NCI-H2196 (cell line): Measurements from ENCODE around the gene DGUOK.
"Not testable (repeated sequence)": the region's sequence is repeated elsewhere in the genome, so short reads cannot be mapped to it uniquely, and the experiment has no call there.

Source experiments
- DNase-seq: peaks from one replicate; lab custom pipeline; 2025; ENCODE audit not compliant: unreplicated experiment; lab: John Stamatoyannopoulos, UW

Gene DGUOK

GRCh38 chr2:73919596-73920228, 7.0 kb upstream of the DGUOK start:
- DNase-seq: no peak

- DNase-seq: no peak
Observed at GRCh38 chr2:73920577-73921545, 5.8 kb upstream of the DGUOK start.

- DNase-seq: no peak
Observed at GRCh38 chr2:73921581-73921980, 5.1 kb upstream of the DGUOK start.

GRCh38 chr2:73922681-73923080, 4.0 kb upstream of the DGUOK start:
- DNase-seq: no peak

GRCh38 chr2:73925033-73925704, 1.5 kb upstream of the DGUOK start:
- DNase-seq: no peak

- DNase-seq: no peak
Observed at GRCh38 chr2:73925853-73926492, 707 bp upstream of the DGUOK start.

GRCh38 chr2:73927344-73927743, 664 bp downstream of the DGUOK start:
- DNase-seq: no peak

- no peak for DNase-seq
Observed at GRCh38 chr2:73928963-73929347, 2.3 kb downstream of the DGUOK start.

GRCh38 chr2:73930386-73930785, 3.7 kb downstream of the DGUOK start:
- DNase-seq: no peak

- DNase-seq: no peak
Observed at GRCh38 chr2:73931531-73932500, 5.1 kb downstream of the DGUOK start.

GRCh38 chr2:73933194-73933593, 6.5 kb downstream of the DGUOK start:
- DNase-seq: no peak

GRCh38 chr2:73935641-73936040, 9.0 kb downstream of the DGUOK start:
- no peak for DNase-seq

GRCh38 chr2:73937103-73937885, 10.6 kb downstream of the DGUOK start:
- no peak for DNase-seq

GRCh38 chr2:73937899-73938298, 11.2 kb downstream of the DGUOK start:
- DNase-seq: no peak

GRCh38 chr2:73938718-73939352, 12.2 kb downstream of the DGUOK start:
- no peak for DNase-seq

- DNase-seq: no peak
Observed at GRCh38 chr2:73939419-73939818, 12.7 kb downstream of the DGUOK start.

GRCh38 chr2:73940066-73940465, 13.4 kb downstream of the DGUOK start:
- DNase-seq: not testable (repeated sequence)

- DNase-seq: no peak
Observed at GRCh38 chr2:73942664-73943063, 16.0 kb downstream of the DGUOK start.

GRCh38 chr2:73944714-73945113, 18.0 kb downstream of the DGUOK start:
- no peak for DNase-seq
